ENCODE measurements around the gene NUTM2A.
"Not testable (repeated sequence)": the region's sequence is repeated elsewhere in the genome, so short reads cannot be mapped to it uniquely, and the experiment has no call there.

Gene NUTM2A

DNA sequence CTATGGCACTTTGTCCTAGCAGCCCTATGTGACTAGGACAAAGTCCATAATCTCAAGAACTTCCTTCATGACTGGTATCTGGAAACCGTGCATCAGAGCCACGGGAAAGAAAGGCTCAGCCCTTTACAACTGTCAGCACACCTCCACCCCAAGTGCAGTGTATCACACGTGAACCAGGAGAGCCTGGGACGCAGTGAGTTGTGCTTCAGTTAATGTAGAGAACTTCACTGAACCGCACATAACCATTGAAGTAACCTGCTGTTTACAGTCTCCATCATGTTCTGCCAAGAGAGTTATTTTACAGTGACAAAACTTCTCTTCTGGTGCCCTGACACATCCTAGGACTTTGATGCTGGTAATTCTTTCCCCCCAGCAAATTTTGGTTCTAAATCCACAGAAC, 12.0 kb downstream of the NUTM2A start:
- intact Hi-C loops (cut with DNase I): not testable (repeated sequence)

GRCh38 chr10:87239346-87239808, 14.1 kb downstream of the NUTM2A start:
- intact Hi-C loops (cut with DNase I); DNase-seq: not testable (repeated sequence)

More for the DNA sequence above, 12.0 kb downstream of the NUTM2A start:
- not testable (repeated sequence) for DNase-seq

DNA sequence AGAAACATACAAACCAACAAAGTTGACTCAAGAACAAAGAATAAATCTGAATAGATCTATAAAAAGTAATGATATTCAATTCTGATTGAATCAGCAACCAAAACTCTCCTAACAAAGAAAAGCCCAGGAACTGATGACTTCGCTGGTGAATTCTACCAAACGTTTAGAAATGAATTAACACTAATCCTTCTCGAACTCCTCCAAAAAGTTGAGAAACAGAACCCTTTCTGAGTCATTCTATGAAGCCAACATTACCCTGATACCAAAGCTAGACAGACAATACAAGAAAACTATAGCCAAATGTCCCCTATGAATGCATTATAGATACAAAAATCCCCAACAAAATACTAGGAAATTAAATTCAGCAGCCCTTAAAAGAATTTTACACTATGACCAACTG, 16.9 kb downstream of the NUTM2A start:
- DNase-seq; intact Hi-C loops (cut with DNase I): not testable (repeated sequence)

GRCh38 chr10:87247335-87247734, 22.1 kb downstream of the NUTM2A start:
- intact Hi-C loops (cut with DNase I); DNase-seq: not testable (repeated sequence)

GRCh38 chr10:87248818-87249353, 23.6 kb downstream of the NUTM2A start:
- intact Hi-C loops (cut with DNase I); DNase-seq: not testable (repeated sequence)

- DNase-seq; intact Hi-C loops (cut with DNase I): not testable (repeated sequence)
Measured at GRCh38 chr10:87280749-87281392, 55.6 kb downstream of the NUTM2A start.
